Fibroblast of mammary gland (primary cell): ENCODE measurements around the gene GPR6.

Experiments used
- DNase-seq: peaks from one replicate; pipeline ENCODE4 v3.0.0-alpha.2; 2010; ENCODE audit warnings: low read depth
- H3K4me3 ChIP-seq: 2 replicates; pipeline ENCODE4 v1.5.1; 2011; ENCODE audit warnings: low read depth, mild to moderate bottlenecking, low read length, moderate library complexity; ENCODE audit not compliant: control insufficient read depth
- CTCF ChIP-seq: conservative IDR thresholded peaks from 2 replicates; pipeline ENCODE4 v1.5.1; 2011; ENCODE audit warnings: low read depth, low read length, inconsistent platforms; ENCODE audit not compliant: control insufficient read depth, insufficient read depth

The GPR6 gene

GRCh38 chr6:109966299-109966698 lies 11.8 kb upstream of the GPR6 start:
- no peak for DNase-seq
- no peak for TF ChIP-seq CTCF
- H3K4me3 ChIP-seq = no peak overlapping the region

GRCh38 chr6:109977791-109978173 lies 329 bp upstream of the GPR6 start:
- TF ChIP-seq CTCF = no peak
- no peak overlapping the region for H3K4me3 ChIP-seq
- DNase-seq = no peak

- no peak for DNase-seq
- no peak overlapping the region for H3K4me3 ChIP-seq
- no peak for TF ChIP-seq CTCF
Observed at GRCh38 chr6:109979033-109979921, 1.2 kb downstream of the GPR6 start.

- no peak for DNase-seq
- H3K4me3 ChIP-seq = no peak overlapping the region
- no peak for TF ChIP-seq CTCF
Observed at GRCh38 chr6:109984410-109984809, 6.3 kb downstream of the GPR6 start.

GRCh38 chr6:109987196-109987595 lies 9.1 kb downstream of the GPR6 start:
- DNase-seq = no peak
- no peak for TF ChIP-seq CTCF
- H3K4me3 ChIP-seq = no peak overlapping the region

- no peak for DNase-seq
Observed at GRCh38 chr6:109991201-109992101, 13.3 kb downstream of the GPR6 start.

More at GRCh38 chr6:109991201-109992101, 13.3 kb downstream of the GPR6 start:
- H3K4me3 ChIP-seq = no peak overlapping the region
- no peak for TF ChIP-seq CTCF
